A549 (cell line): ENCODE measurements around the gene CEP112. TPM values are rescaled to one million over a fixed set of nuclear protein-coding genes. Genes with fewer than 3 reads are reported as not detected.

Experiments
- ATAC-seq, 2 experiments: fragments of 200-7000 bp in 1 of 2; fragments of >200 bp in 1 of 2; cut with Nextera tagmentation in 1 of 2; cut with Tn5 transposase in 1 of 2; 3 replicates each; pipeline versions ENCODE4 v1.8.0 to v1.9.1; 2018 to 2020; ENCODE audit warnings: mild to moderate bottlenecking in 1 of 2, moderate library complexity in 1 of 2
- CTCF ChIA-PET: fragments of 300-600 bp; sonication (Branson Sonifier 250); formaldehyde crosslinking; extraction: SDS; loops from one replicate; lab custom pipeline; 2021; ENCODE audit warnings: antibody characterized with exemption, inconsistent platforms; lab: Yijun Ruan, JAX
- POLR2A ChIA-PET: fragments of 350-600 bp; formaldehyde crosslinking; extraction: SDS; loops from one replicate; lab custom pipeline; 2021; ENCODE audit warnings: antibody characterized with exemption, inconsistent platforms; lab: Yijun Ruan, JAX
- DNase-seq, 2 experiments: peaks; one replicate each; pipeline versions ENCODE4 v3.0.0 to v3.0.0-alpha.2; 2011 to 2016; ENCODE audit warnings: low read depth in 1 of 2, low spot score in 1 of 2
- FAIRE-seq: peaks from 2 replicates; lab custom pipeline; 2011; peaks lifted over from hg19 to GRCh38; lab: Jason Lieb, UNC
- H3K27ac ChIP-seq, 2 experiments: fragments of >200 bp; sonication (Bioruptor Twin); formaldehyde crosslinking; 3 replicates each; pipeline ENCODE4 v1.5.1; 2016 to 2017
- H3K4me1 ChIP-seq: fragments of >200 bp; sonication (Bioruptor Twin); formaldehyde crosslinking; 3 replicates; pipeline ENCODE4 v1.6.1; 2016
- H3K4me2 ChIP-seq: fragments of >200 bp; sonication (Bioruptor Twin); formaldehyde crosslinking; 3 replicates; pipeline ENCODE4 v1.6.1; 2016
- H3K4me3 ChIP-seq: fragments of >200 bp; sonication (Bioruptor Twin); formaldehyde crosslinking; 3 replicates; pipeline ENCODE4 v1.5.1; 2016
- H3K9me3 ChIP-seq: fragments of >200 bp; sonication (Bioruptor Twin); formaldehyde crosslinking; 3 replicates; pipeline ENCODE4 v1.6.1; 2016
- ATOH8 ChIP-seq: fragments of 250-450 bp; sonication (Bioruptor Pico); IDR thresholded peaks from 2 replicates; pipeline ENCODE4 v1.5.0; 2020; ENCODE audit warnings: low read depth, mild to moderate bottlenecking, moderate library complexity
- CEBPB ChIP-seq, 2 experiments: fragments of >200 bp in 1 of 2; sonication (Bioruptor Twin) in 1 of 2; formaldehyde crosslinking in 1 of 2; IDR thresholded peaks; 2 replicates each; pipeline ENCODE4 v1.6.1; 2012 to 2016
- CHD4 ChIP-seq: fragments of 200-600 bp; sonication (generic); IDR thresholded peaks from 2 replicates; pipeline ENCODE4 v1.6.1; 2016; ENCODE audit warnings: antibody characterized with exemption, mild to moderate bottlenecking, borderline replicate concordance
- E2F6 ChIP-seq: IDR thresholded peaks from 2 replicates; pipeline ENCODE4 v1.6.1; 2012; ENCODE audit warnings: low read depth, borderline replicate concordance
- ELK1 ChIP-seq: fragments of 150-350 bp; IDR thresholded peaks from 2 replicates; pipeline ENCODE4 v1.6.1; 2014; ENCODE audit warnings: low read depth, mild to moderate bottlenecking, low read length
- EP300 ChIP-seq, 2 experiments: fragments of >200 bp; sonication (Bioruptor Twin); formaldehyde crosslinking; IDR thresholded peaks; 2 replicates in 1 of 2; 3 replicates in 1 of 2; pipeline ENCODE4 v1.6.1; 2016 to 2017
- FOSL2 ChIP-seq, 2 experiments: fragments of 450-650 bp in 1 of 2; fragments of >200 bp in 1 of 2; sonication (Bioruptor Twin) in 1 of 2; formaldehyde crosslinking; IDR thresholded peaks; 2 replicates each; pipeline versions ENCODE4 v1.5.0 to v1.6.1; 2016 to 2020; ENCODE audit warnings: mild to moderate bottlenecking in 1 of 2, moderate library complexity in 1 of 2
- GATA3 ChIP-seq: IDR thresholded peaks from 2 replicates; pipeline ENCODE4 v1.6.1; 2012; ENCODE audit warnings: borderline replicate concordance
- HDAC2 ChIP-seq: fragments of 200-600 bp; sonication (generic); IDR thresholded peaks from 2 replicates; pipeline ENCODE4 v1.6.1; 2016
- HOXA7 ChIP-seq: fragments of 250-450 bp; sonication (Bioruptor Pico); IDR thresholded peaks from 2 replicates; pipeline ENCODE4 v1.5.0; 2020; ENCODE audit warnings: mild to moderate bottlenecking, moderate library complexity
- HOXB5 ChIP-seq: fragments of 250-450 bp; sonication (Bioruptor Pico); IDR thresholded peaks from 2 replicates; pipeline ENCODE4 v1.5.0; 2020; ENCODE audit warnings: mild to moderate bottlenecking, moderate library complexity
- KDM1A ChIP-seq: fragments of 200-600 bp; sonication (generic); IDR thresholded peaks from 2 replicates; pipeline ENCODE4 v1.6.1; 2016; ENCODE audit warnings: low read depth, mild to moderate bottlenecking
- KDM5A ChIP-seq: fragments of 200-600 bp; sonication (generic); IDR thresholded peaks from 2 replicates; pipeline ENCODE4 v1.6.1; 2016; ENCODE audit warnings: antibody characterized with exemption, mild to moderate bottlenecking
- MAFK ChIP-seq: fragments of 450-650 bp; IDR thresholded peaks from 2 replicates; pipeline ENCODE4 v1.6.1; 2014; ENCODE audit not compliant: partially characterized antibody
- MAZ ChIP-seq: fragments of 150-350 bp; IDR thresholded peaks from 2 replicates; pipeline ENCODE4 v1.6.1; 2014; ENCODE audit warnings: antibody characterized with exemption, low read depth, low read length, borderline replicate concordance
- MYC ChIP-seq: IDR thresholded peaks from 2 replicates; pipeline ENCODE4 v1.6.1; 2012; ENCODE audit warnings: mild to moderate bottlenecking, inconsistent platforms, low read length, improper control_type of control experiment, borderline replicate concordance
- NFE2L2 ChIP-seq: fragments of 150-350 bp; conservative IDR thresholded peaks from 2 replicates; pipeline ENCODE4 v1.6.1; 2014; ENCODE audit warnings: low read length
- NR3C1 ChIP-seq: fragments of >200 bp; sonication (Bioruptor Twin); formaldehyde crosslinking; IDR thresholded peaks from 3 replicates; pipeline ENCODE4 v1.6.1; 2017
- PBX3 ChIP-seq: IDR thresholded peaks from 2 replicates; pipeline ENCODE4 v1.6.1; 2012
- REST ChIP-seq: fragments of 200-600 bp; sonication (generic); IDR thresholded peaks from 2 replicates; pipeline ENCODE4 v1.6.1; 2016; ENCODE audit warnings: antibody characterized with exemption, mild to moderate bottlenecking, moderate library complexity
- RNF2 ChIP-seq: fragments of 200-600 bp; sonication (generic); IDR thresholded peaks from 2 replicates; pipeline ENCODE4 v1.6.1; 2016; ENCODE audit warnings: low read depth, mild to moderate bottlenecking, antibody characterized with exemption, moderate library complexity, borderline replicate concordance
- SMC3 ChIP-seq: fragments of >200 bp; sonication (Bioruptor Twin); formaldehyde crosslinking; IDR thresholded peaks from 3 replicates; pipeline ENCODE4 v1.6.1; 2018; ENCODE audit warnings: inconsistent platforms
- ZNF302 ChIP-seq: fragments of 250-450 bp; sonication (Bioruptor Pico); IDR thresholded peaks from 2 replicates; pipeline ENCODE4 v1.9.0; 2021; ENCODE audit warnings: inconsistent platforms, mild to moderate bottlenecking, moderate library complexity
- ZSCAN20 ChIP-seq: fragments of 250-450 bp; sonication (Bioruptor Pico); IDR thresholded peaks from 2 replicates; pipeline ENCODE4 v1.8.0; 2022; ENCODE audit warnings: mild to moderate bottlenecking, moderate library complexity
- WGBS: methylation state at CpG from one replicate; pipeline ENCODE4 v1.1.6; 2017; ENCODE audit errors: missing lambda C conversion rate; 5-methylcytosine and 5-hydroxymethylcytosine counted together
- polyA plus RNA-seq, 4 experiments: library from polyadenylated mRNA; depleted of rRNA in 3 of 4; stranded (reverse); fragments of >200 nt; fragmentation: RNase III in 1 of 4; extraction: RNeasy Plus Mini Kit Qiagen cat#74134 plus additional on column Dnase treatment in 1 of 4; gene quantifications; 2 replicates in 3 of 4; 3 replicates in 1 of 4; pipeline ENCODE4 v1.2.3, GENCODE V29; 2011 to 2017

Gene CEP112
- polyA plus RNA-seq, 2 of the 4 experiments (the other 2 are of a cell fraction) = 9.6 to 15.2 TPM

- 86% methylated on average over 11 of the region's 11 CpGs for WGBS
- H3K4me3 ChIP-seq = no peak overlapping the region
- CTCF ChIA-PET = interaction anchor here (1.1 to 1.2 kb wide), 2 partner anchors 10 to 31 kb away, joined by 3 to 5 read pairs; no protein-coding TSS in a partner anchor
- POLR2A ChIA-PET = no interaction called here
- FAIRE-seq = peak; percentile 84
- H3K9me3 ChIP-seq = no peaks in the 10 kb centered on the region
- H3K4me1 ChIP-seq = no peaks in the 10 kb centered on the region
- no peak overlapping the region for H3K27ac ChIP-seq
- TF ChIP-seq REST (no peak), CEBPB (IDR thresholded peaks at IDR 0.05) (no peak), ZSCAN20 (CRISPR knock-in tag) (no peak), MYC (no peak), RNF2 (no peak), CHD4 (no peak), GATA3 (no peak), NR3C1 (no peak)
- DNase-seq = no peak
- no peak for ATAC-seq
- no peak overlapping the region for H3K4me2 ChIP-seq
These were observed 289.0 kb downstream of the CEP112 start for GRCh38 chr17:65902831-65903522.

- FAIRE-seq = no peak
- H3K4me1 ChIP-seq = no peaks in the 10 kb centered on the region
- no peak for ATAC-seq
- no peaks in the 10 kb centered on the region for H3K9me3 ChIP-seq
- no peak for DNase-seq
- TF ChIP-seq NFE2L2 (no peak), FOSL2 (IDR thresholded peaks at IDR 0.05) (no peak), FOSL2 (CRISPR knock-in tag; IDR thresholded peaks at IDR 0.05) (no peak), RNF2 (no peak), GATA3 (no peak)
- 88% methylated on average over 10 of the region's 10 CpGs for WGBS
- POLR2A ChIA-PET = no interaction called here
- H3K27ac ChIP-seq = no peak overlapping the region
- CTCF ChIA-PET = interaction anchor here (1.1 to 1.2 kb wide), 2 partner anchors 11 to 30 kb away, joined by 3 to 5 read pairs; no protein-coding TSS in a partner anchor
- H3K4me2 ChIP-seq = no peak overlapping the region
- no peak overlapping the region for H3K4me3 ChIP-seq
These were observed 289.8 kb downstream of the CEP112 start for GRCh38 chr17:65902155-65902554.

GRCh38 chr17:65901394-65901793 lies 290.5 kb downstream of the CEP112 start:
- POLR2A ChIA-PET = no interaction called here
- Histone ChIP-seq H3K4me2 (no peak overlapping the region), H3K27ac (no peak overlapping the region), H3K9me3 (no peaks in the 10 kb centered on the region), H3K4me3 (no peak overlapping the region), H3K4me1 (no peaks in the 10 kb centered on the region)
- TF ChIP-seq HOXB5 (CRISPR knock-in tag) (no peak), MAFK (peak; percentile 87), MAZ (no peak)
- no peak for FAIRE-seq
- CTCF ChIA-PET = no interaction called here
- no peak for ATAC-seq
- DNase-seq = no peak

- FAIRE-seq (peak; percentile 46), ATAC-seq (no peak), DNase-seq (no peak)
- no peaks in the 10 kb centered on the region for H3K4me1 ChIP-seq
- H3K4me2 ChIP-seq = no peak overlapping the region
- ChIA-PET POLR2A (no interaction called here), CTCF (no interaction called here)
- H3K27ac ChIP-seq = no peak overlapping the region
- no peaks in the 10 kb centered on the region for H3K9me3 ChIP-seq
- no peak for TF ChIP-seq E2F6
- TF ChIP-seq EP300 (IDR thresholded peaks at IDR 0.05) = no peak
- no peak for TF ChIP-seq ZNF302 (CRISPR knock-in tag)
- no peak for TF ChIP-seq CEBPB (IDR thresholded peaks at IDR 0.05)
- no peak for TF ChIP-seq SMC3
- TF ChIP-seq PBX3 = no peak
- no peak for TF ChIP-seq HOXA7 (CRISPR knock-in tag)
- no peak for TF ChIP-seq HDAC2
- TF ChIP-seq KDM5A = no peak
- no peak for TF ChIP-seq ELK1
- no peak for TF ChIP-seq KDM1A
- TF ChIP-seq ATOH8 (CRISPR knock-in tag) = no peak
- 90% methylated on average over 6 of the region's 6 CpGs for WGBS
- no peak overlapping the region for H3K4me3 ChIP-seq
These were observed 291.7 kb downstream of the CEP112 start for GRCh38 chr17:65900216-65900615.
